Parathyroid adenoma (tissue), 2 donors: ENCODE measurements around the gene DNAJB4.
"Not testable (repeated sequence)": the region's sequence is repeated elsewhere in the genome, so short reads cannot be mapped to it uniquely, and the experiment has no call there.

Experiments
- H2AFZ ChIP-seq: fragments of 300-600 bp; sonication (generic); one replicate; pipeline ENCODE4 v1.7.0; 2017; ENCODE audit warnings: antibody characterized with exemption, mild to moderate bottlenecking
- H3K27ac ChIP-seq: fragments of 300-600 bp; sonication (generic); one replicate; pipeline ENCODE4 v1.7.0; 2017
- H3K27me3 ChIP-seq: fragments of 300-600 bp; sonication (generic); one replicate; pipeline ENCODE4 v1.7.0; 2017; ENCODE audit warnings: low read length; ENCODE audit not compliant: control insufficient read depth, insufficient read depth
- H3K36me3 ChIP-seq: fragments of 300-600 bp; sonication (generic); one replicate; pipeline ENCODE4 v1.7.0; 2017; ENCODE audit warnings: low read length; ENCODE audit not compliant: control insufficient read depth, insufficient read depth
- H3K4me1 ChIP-seq: fragments of 300-600 bp; sonication (generic); one replicate; pipeline ENCODE4 v1.7.0; 2017; ENCODE audit warnings: control low read depth
- H3K4me2 ChIP-seq: fragments of 300-600 bp; sonication (generic); one replicate; pipeline ENCODE4 v1.7.0; 2017; ENCODE audit warnings: low read length
- H3K4me3 ChIP-seq: fragments of 300-600 bp; sonication (generic); one replicate; pipeline ENCODE4 v1.7.0; 2017; ENCODE audit warnings: low read depth, low read length
- H3K79me2 ChIP-seq: fragments of 300-600 bp; sonication (generic); one replicate; pipeline ENCODE4 v1.7.0; 2017; ENCODE audit warnings: control low read depth
- H3K9ac ChIP-seq: fragments of 300-600 bp; sonication (generic); one replicate; pipeline ENCODE4 v1.7.0; 2017; ENCODE audit warnings: mild to moderate bottlenecking
- H3K9me3 ChIP-seq: fragments of 300-600 bp; sonication (generic); one replicate; pipeline ENCODE4 v1.7.0; 2017; ENCODE audit warnings: low read length; ENCODE audit not compliant: control insufficient read depth
- CTCF ChIP-seq: fragments of 300-600 bp; sonication (generic); IDR thresholded peaks from one replicate; pipeline ENCODE4 v1.7.0; 2017; ENCODE audit warnings: antibody characterized with exemption, mild to moderate bottlenecking
- donor health status: primary hyperparathyroidism.

DNAJB4 gene

GRCh38 chr1:78060857-78061563, 56.3 kb downstream of the DNAJB4 start:
- Histone ChIP-seq H3K4me3 (no peak overlapping the region), H3K9ac (no peak overlapping the region), H3K79me2 (no peaks in the 10 kb centered on the region), H3K27me3 (no peaks in the 10 kb centered on the region), H3K27ac (no peak overlapping the region), H3K9me3 (no peaks in the 10 kb centered on the region), H2AFZ (no peak overlapping the region), H3K36me3 (no peaks in the 10 kb centered on the region), H3K4me1 (no peaks in the 10 kb centered on the region), H3K4me2 (no peak overlapping the region)
- no peak for TF ChIP-seq CTCF

GRCh38 chr1:78061825-78062523, 57.2 kb downstream of the DNAJB4 start:
- H3K4me2 ChIP-seq: no peak overlapping the region
- H3K9me3 ChIP-seq: no peaks in the 10 kb centered on the region
- no peaks in the 10 kb centered on the region for H3K4me1 ChIP-seq
- H3K27me3 ChIP-seq: no peaks in the 10 kb centered on the region
- no peaks in the 10 kb centered on the region for H3K36me3 ChIP-seq
- H3K79me2 ChIP-seq: no peaks in the 10 kb centered on the region
- TF ChIP-seq CTCF: no peak
- H3K9ac ChIP-seq: no peak overlapping the region
- no peak overlapping the region for H3K27ac ChIP-seq
- H3K4me3 ChIP-seq: no peak overlapping the region
- no peak overlapping the region for H2AFZ ChIP-seq

- H3K4me3 ChIP-seq, H3K4me1 ChIP-seq, H3K79me2 ChIP-seq, H3K27me3 ChIP-seq, H3K9ac ChIP-seq, H2AFZ ChIP-seq, H3K9me3 ChIP-seq, H3K4me2 ChIP-seq, H3K27ac ChIP-seq, H3K36me3 ChIP-seq: not testable (repeated sequence)
These were observed 60.1 kb downstream of the DNAJB4 start for GRCh38 chr1:78064886-78065285.
